IMR-90 (cell line): ENCODE measurements around the gene HECW1. TPM values are rescaled to one million over a fixed set of nuclear protein-coding genes. Genes with fewer than 3 reads are reported as not detected.

Experiments used
- ATAC-seq: fragments of 200-7000 bp; cut with Tn5 transposase; 2 replicates; pipeline ENCODE4 v1.9.1; 2020; ENCODE audit warnings: low read depth, mild to moderate bottlenecking, moderate library complexity
- BruUV-seq: library from RNA; stranded (reverse); fragments of 400-500 nt; replicated peaks from 2 replicates; lab custom pipeline; 2021; lab: Mats Ljungman, UMichigan
- CTCF ChIA-PET: fragments of 300-600 bp; formaldehyde crosslinking; extraction: SDS; loops from one replicate; lab custom pipeline; 2021; ENCODE audit warnings: antibody characterized with exemption; lab: Yijun Ruan, JAX
- POLR2A ChIA-PET: fragments of 300-600 bp; sonication (Branson Sonifier 250); formaldehyde crosslinking; loops from one replicate; lab custom pipeline; 2022; ENCODE audit warnings: antibody characterized with exemption; ENCODE audit not compliant: unreplicated experiment; lab: Charles Lee
- DNase-seq: peaks from one replicate; pipeline ENCODE4 v3.0.0; 2013
- H2AFZ ChIP-seq: replicated peaks from 2 replicates; pipeline ENCODE3; 2013; ENCODE audit warnings: low read length, mild to moderate bottlenecking; ENCODE audit not compliant: poor library complexity
- H2AK5ac ChIP-seq: 2 replicates; pipeline ENCODE4 v1.6.1; 2013; ENCODE audit warnings: low read depth, low read length, inconsistent platforms
- H2AK9ac ChIP-seq: replicated peaks from 2 replicates; pipeline ENCODE3; 2013; ENCODE audit warnings: mild to moderate bottlenecking, low read depth, low read length, moderate library complexity; ENCODE audit not compliant: poor library complexity
- H2BK120ac ChIP-seq: 2 replicates; pipeline ENCODE4 v1.6.1; 2013; ENCODE audit warnings: low read depth, low read length, inconsistent platforms
- H2BK15ac ChIP-seq: 3 replicates; pipeline ENCODE4 v1.6.1; 2013; ENCODE audit warnings: low read depth, low read length, inconsistent platforms
- H2BK20ac ChIP-seq: 2 replicates; pipeline ENCODE4 v1.6.1; 2013; ENCODE audit warnings: low read depth, mild to moderate bottlenecking, inconsistent platforms, low read length, moderate library complexity
- H2BK5ac ChIP-seq: 2 replicates; pipeline ENCODE4 v1.6.1; 2013; ENCODE audit warnings: mild to moderate bottlenecking, low read depth, low read length, inconsistent platforms; ENCODE audit not compliant: poor library complexity, severe bottlenecking
- H3K14ac ChIP-seq: replicated peaks from 2 replicates; pipeline ENCODE4 v1.6.1; 2013; ENCODE audit warnings: low read depth, low read length, inconsistent platforms
- H3K18ac ChIP-seq: 2 replicates; pipeline ENCODE4 v1.6.1; 2013; ENCODE audit warnings: low read depth, low read length, control low read depth
- H3K23ac ChIP-seq: 2 replicates; pipeline ENCODE4 v1.6.1; 2013; ENCODE audit warnings: low read depth, low read length, inconsistent platforms
- H3K27ac ChIP-seq: 2 replicates; pipeline ENCODE4 v1.5.1; 2013; ENCODE audit warnings: mild to moderate bottlenecking, control low read depth, low read length; ENCODE audit not compliant: insufficient read depth
- H3K27me3 ChIP-seq: 2 replicates; pipeline ENCODE4 v1.6.1; 2013; ENCODE audit warnings: low read length; ENCODE audit not compliant: control insufficient read depth, insufficient read depth
- H3K36me3 ChIP-seq: 2 replicates; pipeline ENCODE4 v1.6.1; 2013; ENCODE audit warnings: low read length, mixed read lengths; ENCODE audit not compliant: control insufficient read depth, insufficient read depth
- H3K4ac ChIP-seq: 2 replicates; pipeline ENCODE4 v1.6.1; 2013; ENCODE audit warnings: low read depth, low read length, inconsistent platforms
- H3K4me1 ChIP-seq: 2 replicates; pipeline ENCODE4 v1.6.1; 2013; ENCODE audit warnings: low read length, mixed read lengths; ENCODE audit not compliant: control insufficient read depth, insufficient read depth
- H3K4me2 ChIP-seq: 2 replicates; pipeline ENCODE4 v1.6.1; 2013; ENCODE audit warnings: low read depth, mild to moderate bottlenecking, control low read depth, low read length, moderate library complexity
- H3K4me3 ChIP-seq: 2 replicates; pipeline ENCODE4 v1.5.1; 2013; ENCODE audit warnings: low read depth, mild to moderate bottlenecking, control low read depth, low read length, moderate library complexity; ENCODE audit not compliant: insufficient read depth
- H3K56ac ChIP-seq: 2 replicates; pipeline ENCODE4 v1.6.1; 2013; ENCODE audit warnings: low read length, inconsistent platforms; ENCODE audit not compliant: insufficient read depth; ENCODE audit errors: extremely low read depth
- H3K79me1 ChIP-seq, 2 experiments: 2 replicates each; pipeline ENCODE4 v1.6.1; 2013; ENCODE audit warnings: low read length in 2 of 2, inconsistent platforms in 1 of 2, low read depth in 1 of 2
- H3K9ac ChIP-seq: 2 replicates; pipeline ENCODE4 v1.6.1; 2013; ENCODE audit warnings: low read depth, low read length, control low read depth
- H3K9me1 ChIP-seq: 2 replicates; pipeline ENCODE4 v1.6.1; 2013; ENCODE audit warnings: low read length, inconsistent platforms; ENCODE audit not compliant: insufficient read depth
- H3K9me3 ChIP-seq: 2 replicates; pipeline ENCODE4 v1.6.1; 2013; ENCODE audit warnings: low read length; ENCODE audit not compliant: control insufficient read depth, insufficient read depth
- H4K20me1 ChIP-seq: 2 replicates; pipeline ENCODE4 v1.6.1; 2013; ENCODE audit warnings: low read length, inconsistent platforms; ENCODE audit not compliant: insufficient read depth
- H4K5ac ChIP-seq: 2 replicates; pipeline ENCODE4 v1.6.1; 2013; ENCODE audit warnings: mild to moderate bottlenecking, low read depth, low read length, control low read depth
- H4K8ac ChIP-seq, 2 experiments: 2 replicates each; pipeline ENCODE4 v1.6.1; 2013; ENCODE audit warnings: low read depth in 2 of 2, low read length in 2 of 2, control low read depth in 1 of 2, inconsistent platforms in 1 of 2
- H4K91ac ChIP-seq: 2 replicates; pipeline ENCODE4 v1.6.1; 2013; ENCODE audit warnings: low read depth, low read length, inconsistent platforms; ENCODE audit not compliant: insufficient read depth
- CTCF ChIP-seq: conservative IDR thresholded peaks from 2 replicates; pipeline ENCODE4 v1.5.1; 2012; ENCODE audit warnings: mild to moderate bottlenecking, low read depth, low read length, improper control_type of control experiment
- FOS ChIP-seq: fragments of 150-350 bp; IDR thresholded peaks from 2 replicates; pipeline ENCODE4 v1.6.1; 2016; ENCODE audit warnings: low read depth, low read length
- WGBS, 2 experiments: methylation state at CpG; one replicate each; pipeline versions ENCODE4 v1.1.5 to v1.1.7; 2013; ENCODE audit warnings: missing lambda C conversion rate in 2 of 2; ENCODE audit not compliant: insufficient read length in 1 of 2; ENCODE audit errors: extremely low coverage in 2 of 2; 5-methylcytosine and 5-hydroxymethylcytosine counted together
- dilution Hi-C: fragments of 300-500 bp; cut with HindIII; formaldehyde crosslinking; loops from one replicate; pipeline ENCODE4 v1.14.3; 2018; ENCODE audit warnings: low sequenced_read_pairs; ENCODE audit not compliant: unreplicated experiment
- in situ Hi-C: fragments of 300-500 bp; cut with MboI; formaldehyde crosslinking; loops from 3 replicates; pipeline ENCODE4 v1.14.3; 2019; ENCODE audit warnings: low sequenced_read_pairs, inconsistent platforms, mixed read lengths
- intact Hi-C: fragments of 100-400 bp; cut with micrococcal nuclease; formaldehyde crosslinking; loops from 2 replicates; pipeline ENCODE4 v1.10.0; 2022
- polyA plus RNA-seq, 3 experiments: library from polyadenylated mRNA; depleted of rRNA; stranded (reverse); fragments of >200 nt; gene quantifications; 2 replicates each; pipeline ENCODE4 v1.2.3, GENCODE V29; 2012; ENCODE audit warnings: low replicate concordance in 1 of 3
- total RNA-seq: library from RNA; depleted of rRNA; stranded (reverse); fragments of >200 nt; gene quantifications from 2 replicates; pipeline ENCODE4 v1.2.3, GENCODE V29; 2012

The HECW1 gene
- total and polyA plus RNA-seq, 2 of the 4 experiments (the other 2 are of a cell fraction) = 0.56 to 1.3 TPM

- TF ChIP-seq FOS = no peak
Measured at GRCh38 chr7:43308913-43309705, 196.7 kb downstream of the HECW1 start (continued).

GRCh38 chr7:43309706-43310022 lies 197.2 kb downstream of the HECW1 start:
- no peak overlapping the region for H4K8ac ChIP-seq
- H3K36me3 ChIP-seq = no peaks in the 10 kb centered on the region
- H2AK5ac ChIP-seq = no peak overlapping the region
- no peak overlapping the region for H3K4me3 ChIP-seq
- intact Hi-C loops = no loop called here
- H4K20me1 ChIP-seq = no peaks in the 10 kb centered on the region
- in situ Hi-C loops = no loop called here
- no peak overlapping the region for H3K27ac ChIP-seq
- dilution Hi-C loops = no loop called here
- no peaks in the 10 kb centered on the region; the same call in 1 of the 2 replicates for H3K27me3 ChIP-seq
- H3K56ac ChIP-seq = no peak overlapping the region
- H2AK9ac ChIP-seq = no peak overlapping the region
- WGBS, 2 experiments = no CpG with 5 or more reads among the region's 2 CpGs
- no peak overlapping the region for H3K14ac ChIP-seq
- H2BK20ac ChIP-seq = no peak overlapping the region
- DNase-seq (no peak), ATAC-seq (no peak)
- no peak overlapping the region for H2BK15ac ChIP-seq
- no peak overlapping the region for H3K4ac ChIP-seq
- no peak overlapping the region for H3K4me2 ChIP-seq
- no TSS peak for BruUV-seq
- no peak overlapping the region for H3K9ac ChIP-seq
- H2BK5ac ChIP-seq = no peak overlapping the region
- H3K79me1 ChIP-seq = no peaks in the 10 kb centered on the region
- ChIA-PET CTCF (no interaction called here), POLR2A (interaction anchor here (0.6 kb wide), 1 partner anchor 24 kb away, joined by 3 read pairs; no protein-coding TSS in a partner anchor)
- H3K23ac ChIP-seq = no peak overlapping the region
- H3K9me1 ChIP-seq = no peaks in the 10 kb centered on the region
- no peak overlapping the region for H4K5ac ChIP-seq
- H3K9me3 ChIP-seq = no peaks in the 10 kb centered on the region
- no peaks in the 10 kb centered on the region for H3K4me1 ChIP-seq
- H3K18ac ChIP-seq = no peak overlapping the region
- no peak for TF ChIP-seq CTCF
- H2BK120ac ChIP-seq = no peak overlapping the region
- no peak overlapping the region for H2AFZ ChIP-seq
- H4K91ac ChIP-seq = no peak overlapping the region
